Activated B cell treated with CpG ODN at 0.5 μM for 24 hours (primary cell): Measurements from ENCODE around the gene ADAM22. TPM values are rescaled to one million over a fixed set of nuclear protein-coding genes. Genes with fewer than 3 reads are reported as not detected.
"Not testable (repeated sequence)": the region's sequence is repeated elsewhere in the genome, so short reads cannot be mapped to it uniquely, and the experiment has no call there.

Experiments
- ATAC-seq: fragments of 200-7000 bp; cut with Tn5 transposase; one replicate; pipeline ENCODE4 v1.10.0; 2021; ENCODE audit warnings: low read depth, mild to moderate bottlenecking, moderate library complexity
- CTCF ChIA-PET: fragments of 350-600 bp; sonication (Branson Sonifier 250); formaldehyde crosslinking; loops from one replicate; lab custom pipeline; 2021; ENCODE audit warnings: antibody characterized with exemption; lab: Charles Lee
- POLR2A ChIA-PET: fragments of 350-600 bp; sonication (Branson Sonifier 250); formaldehyde crosslinking; loops from one replicate; lab custom pipeline; 2021; ENCODE audit warnings: antibody characterized with exemption; lab: Charles Lee
- DNase-seq: peaks from one replicate; pipeline ENCODE4 v3.0.0; 2022
- H3K27ac Mint-ChIP-seq: one replicate; pipeline ENCODE4 v1.8.0; 2020; ENCODE audit warnings: mixed read lengths
- H3K27me3 Mint-ChIP-seq: one replicate; pipeline ENCODE4 v1.8.0; 2021; ENCODE audit warnings: mixed read lengths
- H3K36me3 Mint-ChIP-seq: one replicate; pipeline ENCODE4 v1.8.0; 2021; ENCODE audit warnings: low read depth, mixed read lengths
- H3K4me1 Mint-ChIP-seq: one replicate; pipeline ENCODE4 v1.8.0; 2021; ENCODE audit warnings: mixed read lengths
- H3K4me3 Mint-ChIP-seq: one replicate; pipeline ENCODE4 v1.8.0; 2020; ENCODE audit warnings: mild to moderate bottlenecking, mixed read lengths
- H3K9me3 Mint-ChIP-seq: one replicate; pipeline ENCODE4 v1.8.0; 2020; ENCODE audit warnings: mixed read lengths
- intact Hi-C: fragments of 100-400 bp; cut with micrococcal nuclease; formaldehyde crosslinking; loops from one replicate; pipeline ENCODE4 v1.15.1; 2024
- total RNA-seq: library from RNA; stranded (reverse); gene quantifications from 2 replicates; pipeline ENCODE4 v1.2.3, GENCODE V29; 2022
- TF ChIP-seq, protein P1 (sequence below): fragments of 200-600 bp; IDR thresholded peaks from one replicate; pipeline ENCODE4 v1.8.0; 2022; ENCODE audit warnings: antibody characterized with exemption, mild to moderate bottlenecking

Gene ADAM22
- total RNA-seq, 1 donor from 2014 or later, result 0.71 TPM

DNA sequence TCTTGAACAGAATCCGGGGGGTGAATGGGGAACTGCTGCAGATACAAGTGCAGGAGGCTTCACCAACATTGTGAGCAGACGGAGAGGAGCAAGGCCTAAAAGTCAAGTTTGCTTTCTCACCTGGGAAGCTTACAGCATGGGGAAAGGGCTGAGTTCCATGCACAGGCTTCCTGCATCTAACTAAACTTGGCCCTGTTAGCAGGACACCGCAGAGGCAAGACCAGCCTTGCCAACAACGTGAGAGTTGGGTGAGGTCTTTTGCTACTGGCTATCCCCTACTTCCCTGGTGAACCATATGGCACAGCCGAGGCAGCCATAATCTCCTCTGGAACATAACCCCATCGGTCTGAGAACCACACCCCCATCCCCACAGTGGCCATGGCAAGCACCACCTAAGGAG lies 14.2 kb upstream of the ADAM22 start:
- Mint-ChIP-seq H3K9me3 (no peaks in the 10 kb centered on the region), H3K36me3 (no peaks in the 10 kb centered on the region), H3K4me3 (no peak overlapping the region), H3K27ac (no peak overlapping the region), H3K4me1 (no peaks in the 10 kb centered on the region), H3K27me3 (no peaks in the 10 kb centered on the region)
- POLR2A ChIA-PET, result no interaction called here
- CTCF ChIA-PET, result no interaction called here
- intact Hi-C loops, result no loop called here
- TF ChIP-seq, protein P1, sequence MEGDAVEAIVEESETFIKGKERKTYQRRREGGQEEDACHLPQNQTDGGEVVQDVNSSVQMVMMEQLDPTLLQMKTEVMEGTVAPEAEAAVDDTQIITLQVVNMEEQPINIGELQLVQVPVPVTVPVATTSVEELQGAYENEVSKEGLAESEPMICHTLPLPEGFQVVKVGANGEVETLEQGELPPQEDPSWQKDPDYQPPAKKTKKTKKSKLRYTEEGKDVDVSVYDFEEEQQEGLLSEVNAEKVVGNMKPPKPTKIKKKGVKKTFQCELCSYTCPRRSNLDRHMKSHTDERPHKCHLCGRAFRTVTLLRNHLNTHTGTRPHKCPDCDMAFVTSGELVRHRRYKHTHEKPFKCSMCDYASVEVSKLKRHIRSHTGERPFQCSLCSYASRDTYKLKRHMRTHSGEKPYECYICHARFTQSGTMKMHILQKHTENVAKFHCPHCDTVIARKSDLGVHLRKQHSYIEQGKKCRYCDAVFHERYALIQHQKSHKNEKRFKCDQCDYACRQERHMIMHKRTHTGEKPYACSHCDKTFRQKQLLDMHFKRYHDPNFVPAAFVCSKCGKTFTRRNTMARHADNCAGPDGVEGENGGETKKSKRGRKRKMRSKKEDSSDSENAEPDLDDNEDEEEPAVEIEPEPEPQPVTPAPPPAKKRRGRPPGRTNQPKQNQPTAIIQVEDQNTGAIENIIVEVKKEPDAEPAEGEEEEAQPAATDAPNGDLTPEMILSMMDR, result no peak
- DNase-seq (no peak), ATAC-seq (no peak)

DNA sequence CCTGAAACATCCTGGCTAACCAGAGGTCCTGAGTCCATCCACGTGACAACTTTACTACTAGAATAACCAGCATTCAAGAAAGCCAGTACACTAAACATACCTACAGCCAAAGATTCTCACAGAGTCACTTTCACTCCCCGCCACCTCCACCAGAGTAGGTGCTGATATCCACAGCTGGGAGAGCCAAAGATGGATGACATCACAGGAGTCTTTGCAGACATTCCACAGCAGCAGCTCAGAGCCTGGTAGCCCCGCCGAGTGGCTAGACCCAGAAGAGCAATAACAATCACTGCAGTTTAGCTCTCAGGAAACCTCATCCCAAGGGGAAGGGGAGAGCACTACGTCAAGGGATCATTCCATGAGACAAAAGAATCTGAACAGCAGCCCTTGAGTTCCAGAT lies 13.5 kb upstream of the ADAM22 start:
- Mint-ChIP-seq H3K9me3 (no peaks in the 10 kb centered on the region), H3K4me1 (no peaks in the 10 kb centered on the region), H3K36me3 (no peaks in the 10 kb centered on the region), H3K4me3 (no peak overlapping the region), H3K27me3 (no peaks in the 10 kb centered on the region), H3K27ac (no peak overlapping the region)
- ATAC-seq (no peak), DNase-seq (no peak)
- TF ChIP-seq, protein P1, result no peak
- POLR2A ChIA-PET, result no interaction called here
- intact Hi-C loops, result no loop called here
- CTCF ChIA-PET, result interaction anchor here (1.0 kb wide), 1 partner anchor 10 kb away, joined by 3 read pairs; no protein-coding TSS in a partner anchor

DNA sequence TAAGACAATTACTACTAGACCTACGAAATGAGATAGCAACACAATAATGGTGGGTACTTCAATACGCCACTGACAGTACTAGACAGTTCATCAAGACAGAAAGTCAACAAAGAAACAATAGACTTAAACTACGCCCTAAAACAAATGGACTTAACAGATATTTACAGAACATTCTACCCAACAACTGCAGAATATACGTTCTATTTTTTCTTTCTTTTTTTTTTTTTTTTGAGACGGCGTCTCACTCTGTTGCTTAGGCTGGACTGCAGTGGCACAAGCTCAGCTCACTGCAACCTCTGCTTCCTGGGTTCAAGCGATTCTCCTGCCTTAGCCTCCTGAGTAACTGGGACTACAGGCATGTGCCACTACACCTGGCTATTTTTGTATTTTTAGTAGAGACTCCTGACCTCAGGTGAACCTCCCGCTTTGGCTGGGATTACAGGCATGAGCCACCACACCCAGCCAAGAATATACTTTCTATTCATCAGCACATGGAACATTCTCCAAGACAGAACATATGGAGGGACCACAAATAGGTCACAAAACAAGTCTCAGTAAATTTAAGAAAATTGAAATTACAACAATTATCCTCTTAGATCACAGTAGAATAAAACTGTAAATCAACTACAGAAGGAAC lies 11.2 kb upstream of the ADAM22 start:
- H3K27me3 Mint-ChIP-seq, H3K4me3 Mint-ChIP-seq, H3K9me3 Mint-ChIP-seq, POLR2A ChIA-PET, DNase-seq, CTCF ChIA-PET, H3K27ac Mint-ChIP-seq, H3K36me3 Mint-ChIP-seq, ATAC-seq, intact Hi-C loops, H3K4me1 Mint-ChIP-seq: not testable (repeated sequence)

DNA sequence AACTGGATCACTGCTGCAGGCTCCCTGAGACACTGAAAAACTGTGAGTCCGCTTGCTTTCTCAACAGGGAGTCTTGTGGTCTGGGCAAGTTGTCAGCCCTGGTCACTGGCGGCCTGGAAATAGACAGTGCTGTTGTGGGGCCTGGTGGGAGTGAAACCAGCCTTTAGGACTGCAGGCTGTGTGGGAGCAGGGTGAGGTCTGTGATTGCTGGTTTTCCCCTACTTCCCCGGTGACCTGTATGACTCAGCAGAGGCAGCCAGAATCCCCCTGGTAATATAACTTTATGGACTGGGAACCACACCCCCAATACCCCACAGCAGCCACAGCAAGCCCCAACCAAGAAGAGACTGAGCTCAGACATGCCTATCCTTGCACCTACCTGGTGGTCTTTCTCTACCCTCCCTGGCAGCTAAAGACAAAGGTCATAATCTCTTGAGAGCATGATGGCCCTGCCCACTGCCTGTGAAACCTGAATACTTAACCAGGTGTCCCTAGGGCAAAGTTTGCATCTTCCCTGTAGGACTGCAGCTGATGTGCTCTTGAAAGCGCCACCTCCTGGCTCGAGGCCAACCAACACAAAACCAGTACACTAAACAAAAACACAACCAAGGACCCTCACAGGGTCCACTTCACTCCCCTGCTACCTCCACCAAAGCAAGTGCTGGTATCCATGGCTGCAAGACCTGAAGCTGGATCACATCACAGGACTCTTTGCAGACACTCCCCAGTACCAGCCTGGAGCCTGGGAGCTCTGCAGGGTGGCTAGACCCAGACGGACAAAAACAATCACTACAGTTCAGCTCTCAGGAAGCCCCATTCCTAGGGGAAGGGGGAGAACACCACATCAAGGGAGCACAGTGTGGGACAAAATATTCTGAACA lies 7.2 kb upstream of the ADAM22 start:
- ChIA-PET CTCF (no interaction called here), POLR2A (interaction anchor here (1.0 kb wide), 1 partner anchor 50 kb away, joined by 3 read pairs; the partner anchor contains the start of genes DBF4 and SLC25A40)
- TF ChIP-seq, protein P1, result no peak
- Mint-ChIP-seq H3K27ac (no peak overlapping the region), H3K4me1 (peaks cover 3% of the 10 kb centered on the region), H3K9me3 (no peaks in the 10 kb centered on the region), H3K36me3 (no peaks in the 10 kb centered on the region), H3K27me3 (peaks cover 5% of the 10 kb centered on the region), H3K4me3 (peak overlapping the region; percentile 5)
- intact Hi-C loops, result no loop called here
- peak; percentile 84 for ATAC-seq
- DNase-seq, result no peak

DNA sequence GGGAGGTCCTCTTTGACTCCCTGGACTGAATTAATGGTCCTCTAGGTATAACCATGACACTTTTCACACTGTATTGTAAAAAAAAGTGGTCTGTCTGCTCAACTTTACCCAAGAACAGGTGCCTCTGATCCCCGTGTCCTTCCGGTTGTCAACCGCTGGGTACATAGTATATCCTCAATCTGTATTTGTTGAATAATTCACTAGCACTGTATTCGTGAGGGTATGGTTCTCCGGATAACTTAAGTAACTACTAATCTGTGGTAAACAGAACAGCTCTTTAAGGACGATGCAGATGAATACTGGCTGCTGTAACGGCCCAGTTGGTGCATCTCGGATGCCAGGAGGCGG lies 472 bp upstream of the ADAM22 start:
- peaks cover 14% of the 10 kb centered on the region for H3K27me3 Mint-ChIP-seq
- H3K4me3 Mint-ChIP-seq, result peak overlapping the region; percentile 89
- peaks cover 14% of the 10 kb centered on the region for H3K4me1 Mint-ChIP-seq
- CTCF ChIA-PET, result no interaction called here
- ATAC-seq, result no peak
- DNase-seq, result no peak
- TF ChIP-seq, protein P1, result no peak
- H3K9me3 Mint-ChIP-seq, result no peaks in the 10 kb centered on the region
- intact Hi-C loops, result no loop called here
- H3K27ac Mint-ChIP-seq, result no peak overlapping the region
- H3K36me3 Mint-ChIP-seq, result no peaks in the 10 kb centered on the region
- POLR2A ChIA-PET, result interaction anchor here (0.5 kb wide), 1 partner anchor 210 kb away, joined by 3 read pairs; no protein-coding TSS in a partner anchor
